Measurements from ENCODE around the gene PPP1R2C.

The PPP1R2C gene

GRCh38 chrX:42739741-42740140 is 38.2 kb downstream of the PPP1R2C start:
- no peak for ATAC-seq

GRCh38 chrX:42739258-42739657 is 38.7 kb downstream of the PPP1R2C start:
- ATAC-seq = no peak
- TF ChIP-seq SNAI2 (CRISPR knock-in tag; IDR thresholded peaks at IDR 0.05) (no peak), CSRNP3 (CRISPR knock-in tag; IDR thresholded peaks at IDR 0.05) (no peak), PATZ1 (CRISPR knock-in tag; IDR thresholded peaks at IDR 0.05; ENCODE audit: borderline replicate concordance) (no peak), TCF4 (CRISPR knock-in tag; IDR thresholded peaks at IDR 0.05; ENCODE audit: borderline replicate concordance) (no peak)

More at GRCh38 chrX:42739741-42740140, 38.2 kb downstream of the PPP1R2C start:
- no peak for TF ChIP-seq GLIS3 (CRISPR knock-in tag; IDR thresholded peaks at IDR 0.05)
- TF ChIP-seq ARNTL (CRISPR knock-in tag; IDR thresholded peaks at IDR 0.05; ENCODE audit: borderline replicate concordance, low read depth) = no peak
- no peak for TF ChIP-seq CSDC2 (CRISPR knock-in tag; IDR thresholded peaks at IDR 0.05)
- no peak for TF ChIP-seq ZNF70 (CRISPR knock-in tag; IDR thresholded peaks at IDR 0.05)
- TF ChIP-seq ZNF565 (CRISPR knock-in tag; conservative IDR thresholded peaks at IDR 0.05; ENCODE audit: low read depth) = no peak
- TF ChIP-seq ZFP3 (CRISPR knock-in tag; IDR thresholded peaks at IDR 0.05) = no peak
- no peak for TF ChIP-seq PATZ1 (CRISPR knock-in tag; IDR thresholded peaks at IDR 0.05; ENCODE audit: borderline replicate concordance)

GRCh38 chrX:42738552-42738951 is 39.4 kb downstream of the PPP1R2C start:
- no peak for ATAC-seq
- TF ChIP-seq ZC3H10 (CRISPR knock-in tag; IDR thresholded peaks at IDR 0.05) (no peak), TSHZ2 (CRISPR knock-in tag; IDR thresholded peaks at IDR 0.05) (no peak), ZFP30 (CRISPR knock-in tag; IDR thresholded peaks at IDR 0.05) (no peak), CSRNP3 (CRISPR knock-in tag; IDR thresholded peaks at IDR 0.05) (no peak), ZFP3 (CRISPR knock-in tag; IDR thresholded peaks at IDR 0.05) (no peak), POU6F1 (CRISPR knock-in tag; IDR thresholded peaks at IDR 0.05; ENCODE audit: borderline replicate concordance, low read depth) (no peak), CSDC2 (CRISPR knock-in tag; IDR thresholded peaks at IDR 0.05) (no peak), BACH2 (CRISPR knock-in tag; IDR thresholded peaks at IDR 0.05; ENCODE audit: borderline replicate concordance) (no peak), ZNF565 (CRISPR knock-in tag; conservative IDR thresholded peaks at IDR 0.05; ENCODE audit: low read depth) (no peak), CREB5 (CRISPR knock-in tag; IDR thresholded peaks at IDR 0.05; ENCODE audit: low read depth) (no peak), PATZ1 (CRISPR knock-in tag; IDR thresholded peaks at IDR 0.05; ENCODE audit: borderline replicate concordance) (no peak), ZNF70 (CRISPR knock-in tag; IDR thresholded peaks at IDR 0.05) (no peak), ESRRG (CRISPR knock-in tag; IDR thresholded peaks at IDR 0.05) (no peak), OSR1 (CRISPR knock-in tag; IDR thresholded peaks at IDR 0.05) (no peak), GLIS3 (CRISPR knock-in tag; IDR thresholded peaks at IDR 0.05) (no peak), SNAI2 (CRISPR knock-in tag; IDR thresholded peaks at IDR 0.05) (no peak), ISL1 (CRISPR knock-in tag; IDR thresholded peaks at IDR 0.05) (no peak), ZNF8 (CRISPR knock-in tag; IDR thresholded peaks at IDR 0.05) (no peak), ARNTL (CRISPR knock-in tag; IDR thresholded peaks at IDR 0.05; ENCODE audit: borderline replicate concordance, low read depth) (no peak), TCF4 (CRISPR knock-in tag; IDR thresholded peaks at IDR 0.05; ENCODE audit: borderline replicate concordance) (no peak)
